ENCODE data around the gene ZBTB18. TPM values are rescaled to one million over a fixed set of nuclear protein-coding genes. Genes with fewer than 3 reads are reported as not detected.
A peak's percentile ranks its signal among the peaks of the same experiment; 100 is the strongest.

The ZBTB18 gene
- polyA plus RNA-seq, 6 donors from 2014 or later = 3.4 to 12.0 (median 9.8) TPM

GRCh38 chr1:244047621-244048255 lies 3.3 kb upstream of the ZBTB18 start:
- Mint-ChIP-seq H3K9me3 (no peaks in the 10 kb centered on the region), H3K4me3 (peak overlapping the region in 7 of 8 donors; percentile 92 to 99 (median 96)), H3K4me1 (peaks cover 17 to 31% (median 27%) of the 10 kb centered on the region in 3 donors), H3K27me3 (no peaks in the 10 kb centered on the region), H3K36me3 (peaks cover 6 to 7% of the 10 kb centered on the region in 2 donors), H3K27ac (peak overlapping the region in 5 of 6 donors; percentile 98 to 100 (median 100))
- peak; percentile 94 for DNase-seq
- peak; percentile 63 to 64 for ATAC-seq (ENCODE audit: low read depth in 2 of 2)

- Mint-ChIP-seq H3K36me3 (peaks cover 6 to 7% of the 10 kb centered on the region in 2 donors), H3K27ac (peak overlapping the region in 5 of 6 donors; percentile 46 to 100 (median 100)), H3K4me1 (peaks cover 17 to 31% (median 27%) of the 10 kb centered on the region in 3 donors), H3K27me3 (no peaks in the 10 kb centered on the region), H3K9me3 (no peaks in the 10 kb centered on the region), H3K4me3 (peak overlapping the region in 7 of 8 donors; percentile 92 to 99 (median 96))
- peak; percentile 63 to 64 for ATAC-seq (ENCODE audit: low read depth in 2 of 2)
- peak; percentile 94 for DNase-seq
Observed at GRCh38 chr1:244048256-244049161, 2.6 kb upstream of the ZBTB18 start.

DNA sequence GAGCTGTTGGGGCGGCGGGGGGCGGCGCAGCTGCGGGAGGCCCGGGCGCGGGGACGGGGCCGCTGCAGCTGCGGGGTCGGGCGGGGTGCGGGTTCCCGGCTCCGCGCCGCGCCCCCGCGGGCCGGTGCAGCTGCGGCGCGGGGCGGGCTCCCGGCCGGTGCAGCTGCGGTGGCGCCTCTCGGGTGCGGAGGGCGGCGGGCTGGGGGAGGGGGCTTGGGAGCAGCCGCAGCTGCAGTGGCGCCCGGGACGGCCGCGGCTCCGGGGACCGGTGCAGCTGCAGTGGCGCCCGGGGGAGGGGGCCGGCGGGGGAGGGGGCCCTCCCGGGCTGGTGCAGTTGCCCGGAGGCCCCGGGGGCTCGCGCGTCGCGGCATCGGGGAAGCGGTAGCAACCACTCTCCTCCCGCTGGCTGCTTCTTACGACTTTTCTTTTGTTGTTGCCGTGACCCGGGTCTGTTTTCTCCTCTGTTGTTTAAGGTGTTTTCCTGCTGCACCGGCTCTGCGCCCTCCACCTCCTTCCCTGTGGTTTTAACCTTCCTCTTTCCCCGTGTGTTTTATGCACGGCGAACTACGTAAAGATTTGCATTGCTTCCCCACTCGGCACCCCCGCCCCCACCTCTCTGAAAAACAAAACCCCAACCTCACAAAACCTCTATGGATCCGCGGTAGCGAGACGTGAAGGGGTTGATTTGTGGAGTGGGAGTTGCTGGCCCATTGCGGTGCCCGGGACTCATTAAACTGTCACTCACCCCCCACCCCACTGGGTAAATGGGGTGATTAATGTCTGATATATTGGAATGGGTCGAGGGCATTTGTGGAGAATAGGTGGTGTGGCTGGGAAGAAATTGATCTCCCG lies 1.7 kb upstream of the ZBTB18 start:
- peak; percentile 19 to 24 for ATAC-seq (ENCODE audit: low read depth in 2 of 2)
- no peaks in the 10 kb centered on the region for H3K27me3 Mint-ChIP-seq

GRCh38 chr1:244050014-244050834 lies 859 bp upstream of the ZBTB18 start:
- H3K9me3 Mint-ChIP-seq = no peaks in the 10 kb centered on the region
- DNase-seq (peak; percentile 58), ATAC-seq (ENCODE audit: low read depth in 2 of 2) (no peak)
- peaks cover 6 to 7% of the 10 kb centered on the region in 2 donors for H3K36me3 Mint-ChIP-seq
- peak overlapping the region in 2 of 6 donors; percentile 99 for H3K27ac Mint-ChIP-seq
- no peaks in the 10 kb centered on the region for H3K27me3 Mint-ChIP-seq
- peak overlapping the region in 1 of 8 donors; percentile 99 for H3K4me3 Mint-ChIP-seq
- peaks cover 13 to 28% (median 27%) of the 10 kb centered on the region in 3 donors for H3K4me1 Mint-ChIP-seq

More for the DNA sequence above, 1.7 kb upstream of the ZBTB18 start:
- DNase-seq = peak; percentile 82
- Mint-ChIP-seq H3K36me3 (peaks cover 6 to 7% of the 10 kb centered on the region in 2 donors), H3K4me1 (peaks cover 17 to 31% (median 27%) of the 10 kb centered on the region in 3 donors), H3K27ac (peak overlapping the region in 2 of 6 donors; percentile 99), H3K9me3 (no peaks in the 10 kb centered on the region), H3K4me3 (peak overlapping the region in 1 of 8 donors; percentile 99)

DNA sequence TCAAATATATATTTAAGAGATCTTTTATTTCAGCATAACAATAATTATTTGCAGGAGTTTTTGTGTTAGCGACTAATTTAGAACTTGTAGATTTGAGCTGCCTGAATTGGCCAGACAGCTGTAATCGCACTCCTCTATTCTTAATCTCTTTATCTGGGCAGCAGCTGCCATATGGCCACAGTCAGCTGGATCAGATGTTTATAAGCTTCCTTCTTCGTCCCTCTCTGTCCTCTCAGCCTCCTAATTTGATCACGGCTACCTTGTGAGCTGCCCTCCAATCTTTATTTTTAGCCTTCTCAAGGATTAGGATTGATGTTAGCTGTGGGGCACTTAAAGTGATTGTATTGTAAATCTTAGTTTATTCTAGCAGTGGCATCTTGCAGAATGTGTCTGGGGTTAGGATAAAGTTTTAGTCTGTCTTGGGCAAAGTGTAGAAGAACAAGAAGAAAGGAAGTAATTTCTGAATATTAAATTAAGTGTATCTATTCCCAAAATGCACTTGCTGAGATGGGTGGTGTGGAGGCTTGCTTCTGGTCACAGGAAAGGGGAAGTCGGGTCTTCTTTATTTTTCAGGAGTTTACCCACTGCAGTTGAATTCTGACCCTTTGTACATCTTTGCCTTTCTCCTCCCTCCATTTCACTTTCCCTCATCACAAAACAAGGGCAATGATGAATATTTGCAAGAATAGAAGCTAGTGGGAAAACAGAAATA lies 1.1 kb downstream of the ZBTB18 start:
- Mint-ChIP-seq H3K4me3 (no peak overlapping the region), H3K27me3 (no peaks in the 10 kb centered on the region), H3K9me3 (no peaks in the 10 kb centered on the region), H3K27ac (no peak overlapping the region), H3K4me1 (peaks cover 11 to 31% (median 23%) of the 10 kb centered on the region in 3 donors), H3K36me3 (peaks cover 6 to 7% of the 10 kb centered on the region in 2 donors)
- ATAC-seq (ENCODE audit: low read depth in 2 of 2) (no peak), DNase-seq (no peak)

GRCh38 chr1:244052728-244053312 lies 1.7 kb downstream of the ZBTB18 start:
- Mint-ChIP-seq H3K4me1 (peaks cover 12 to 33% (median 20%) of the 10 kb centered on the region in 3 donors), H3K9me3 (no peaks in the 10 kb centered on the region), H3K27me3 (no peaks in the 10 kb centered on the region), H3K4me3 (no peak overlapping the region), H3K36me3 (peaks cover 6 to 7% of the 10 kb centered on the region in 2 donors), H3K27ac (no peak overlapping the region)
- ATAC-seq (ENCODE audit: low read depth in 2 of 2) (no peak), DNase-seq (no peak)

GRCh38 chr1:244053831-244054230 lies 2.7 kb downstream of the ZBTB18 start:
- Mint-ChIP-seq H3K4me3 (no peak overlapping the region), H3K4me1 (peaks cover 12 to 33% (median 20%) of the 10 kb centered on the region in 3 donors), H3K9me3 (no peaks in the 10 kb centered on the region), H3K36me3 (peaks cover 6 to 7% of the 10 kb centered on the region in 2 donors), H3K27ac (no peak overlapping the region), H3K27me3 (no peaks in the 10 kb centered on the region)
- no peak for DNase-seq
- no peak for ATAC-seq (ENCODE audit: low read depth in 2 of 2)

DNA sequence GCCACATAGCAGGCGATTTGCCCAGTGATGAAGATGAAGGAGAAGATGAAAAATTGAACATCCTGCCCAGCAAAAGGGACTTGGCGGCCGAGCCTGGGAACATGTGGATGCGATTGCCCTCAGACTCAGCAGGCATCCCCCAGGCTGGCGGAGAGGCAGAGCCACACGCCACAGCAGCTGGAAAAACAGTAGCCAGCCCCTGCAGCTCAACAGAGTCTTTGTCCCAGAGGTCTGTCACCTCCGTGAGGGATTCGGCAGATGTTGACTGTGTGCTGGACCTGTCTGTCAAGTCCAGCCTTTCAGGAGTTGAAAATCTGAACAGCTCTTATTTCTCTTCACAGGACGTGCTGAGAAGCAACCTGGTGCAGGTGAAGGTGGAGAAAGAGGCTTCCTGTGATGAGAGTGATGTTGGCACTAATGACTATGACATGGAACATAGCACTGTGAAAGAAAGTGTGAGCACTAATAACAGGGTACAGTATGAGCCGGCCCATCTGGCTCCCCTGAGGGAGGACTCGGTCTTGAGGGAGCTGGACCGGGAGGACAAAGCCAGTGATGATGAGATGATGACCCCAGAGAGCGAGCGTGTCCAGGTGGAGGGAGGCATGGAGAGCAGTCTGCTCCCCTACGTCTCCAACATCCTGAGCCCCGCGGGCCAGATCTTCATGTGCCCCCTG lies 3.3 kb downstream of the ZBTB18 start:
- no peaks in the 10 kb centered on the region for H3K27me3 Mint-ChIP-seq
- peaks cover 12 to 33% (median 19%) of the 10 kb centered on the region in 3 donors for H3K4me1 Mint-ChIP-seq
- H3K36me3 Mint-ChIP-seq = peaks cover 4% of the 10 kb centered on the region in 2 donors
- no peak overlapping the region for H3K27ac Mint-ChIP-seq
- H3K4me3 Mint-ChIP-seq = peak overlapping the region in 3 of 8 donors; percentile 35 to 62 (median 44)
- no peak for ATAC-seq (ENCODE audit: low read depth in 2 of 2)
- DNase-seq = no peak
- H3K9me3 Mint-ChIP-seq = no peaks in the 10 kb centered on the region

- H3K4me1 Mint-ChIP-seq = peaks cover 12 to 33% (median 14%) of the 10 kb centered on the region in 3 donors
- ATAC-seq (ENCODE audit: low read depth in 2 of 2) (no peak), DNase-seq (no peak)
- H3K4me3 Mint-ChIP-seq = peak overlapping the region in 2 of 8 donors; percentile 44 to 62
- H3K9me3 Mint-ChIP-seq = no peaks in the 10 kb centered on the region
- no peaks in the 10 kb centered on the region for H3K27me3 Mint-ChIP-seq
- H3K36me3 Mint-ChIP-seq = no peaks in the 10 kb centered on the region
- no peak overlapping the region for H3K27ac Mint-ChIP-seq
Observed at GRCh38 chr1:244054924-244055263, 3.8 kb downstream of the ZBTB18 start.

GRCh38 chr1:244056577-244056976 lies 5.5 kb downstream of the ZBTB18 start:
- peaks cover 3 to 22% (median 12%) of the 10 kb centered on the region in 3 donors for H3K4me1 Mint-ChIP-seq
- no peak overlapping the region for H3K4me3 Mint-ChIP-seq
- no peaks in the 10 kb centered on the region for H3K36me3 Mint-ChIP-seq
- no peaks in the 10 kb centered on the region for H3K27me3 Mint-ChIP-seq
- no peaks in the 10 kb centered on the region for H3K9me3 Mint-ChIP-seq
- DNase-seq (no peak), ATAC-seq (ENCODE audit: low read depth in 2 of 2) (no peak)
- H3K27ac Mint-ChIP-seq = peak overlapping the region in 2 of 6 donors; percentile 28 to 72

All from naive B cell (primary cell).